GM23248 (cell line): ENCODE measurements around the gene WWOX.

Source experiments
- EZH2 ChIP-seq: fragments of 200-600 bp; sonication (generic); IDR thresholded peaks from 2 replicates; pipeline ENCODE4 v1.6.1; 2018; ENCODE audit warnings: antibody characterized with exemption, mild to moderate bottlenecking; ENCODE audit not compliant: insufficient read depth, poor library complexity, severe bottlenecking
- EZH2phosphoT487 ChIP-seq: fragments of 200-600 bp; sonication (generic); IDR thresholded peaks from 2 replicates; pipeline ENCODE4 v1.6.1; 2018; ENCODE audit warnings: antibody characterized with exemption, moderate library complexity, mild to moderate bottlenecking, low read depth; ENCODE audit not compliant: insufficient read depth

GRCh38 chr16:78290872-78291591, 191.6 kb downstream of the WWOX start:
- TF ChIP-seq EZH2: no peak
- TF ChIP-seq EZH2phosphoT487: no peak
